IPS-NIHi11 (cell line): Measurements from ENCODE around the gene GALNT14.

Experiments
- DNase-seq: peaks from one replicate; pipeline ENCODE4 v3.0.0; 2012; ENCODE audit warnings: mixed read lengths, low spot score

GALNT14 gene

GRCh38 chr2:31011587-31011986, 126.7 kb downstream of the GALNT14 start:
- DNase-seq = no peak

GRCh38 chr2:31008561-31009114, 129.6 kb downstream of the GALNT14 start:
- DNase-seq = no peak

- DNase-seq = no peak
Observed at GRCh38 chr2:31004257-31004656, 134.0 kb downstream of the GALNT14 start.

- no peak for DNase-seq
Observed at GRCh38 chr2:31003749-31004148, 134.5 kb downstream of the GALNT14 start.

GRCh38 chr2:31002537-31003150, 135.6 kb downstream of the GALNT14 start:
- no peak for DNase-seq

- no peak for DNase-seq
Observed at GRCh38 chr2:31000970-31001369, 137.3 kb downstream of the GALNT14 start.

- no peak for DNase-seq
Observed at GRCh38 chr2:30998672-30999071, 139.6 kb downstream of the GALNT14 start.

GRCh38 chr2:30997979-30998378, 140.3 kb downstream of the GALNT14 start:
- no peak for DNase-seq

- DNase-seq = no peak
Observed at GRCh38 chr2:30994227-30995056, 143.8 kb downstream of the GALNT14 start.

- DNase-seq = no peak
Observed at GRCh38 chr2:30992781-30993180, 145.5 kb downstream of the GALNT14 start.

- no peak for DNase-seq
Observed at GRCh38 chr2:30990671-30991070, 147.6 kb downstream of the GALNT14 start.

- DNase-seq = no peak
Observed at GRCh38 chr2:30990176-30990575, 148.1 kb downstream of the GALNT14 start.

- DNase-seq = no peak
Observed at GRCh38 chr2:30989746-30990145, 148.5 kb downstream of the GALNT14 start.

- peak; percentile 48 for DNase-seq
Observed at GRCh38 chr2:30987566-30987965, 150.7 kb downstream of the GALNT14 start.

- DNase-seq = no peak
Observed at GRCh38 chr2:30986231-30986580, 152.0 kb downstream of the GALNT14 start.

GRCh38 chr2:30985493-30986230, 152.6 kb downstream of the GALNT14 start:
- DNase-seq = no peak

- no peak for DNase-seq
Observed at GRCh38 chr2:30984148-30984547, 154.1 kb downstream of the GALNT14 start.

- no peak for DNase-seq
Observed at GRCh38 chr2:30981510-30981909, 156.7 kb downstream of the GALNT14 start.

GRCh38 chr2:30981096-30981495, 157.1 kb downstream of the GALNT14 start:
- no peak for DNase-seq

GRCh38 chr2:30979822-30980245, 158.4 kb downstream of the GALNT14 start:
- peak; percentile 29 for DNase-seq

GRCh38 chr2:30978854-30979253, 159.4 kb downstream of the GALNT14 start:
- no peak for DNase-seq

GRCh38 chr2:30978044-30978443, 160.2 kb downstream of the GALNT14 start:
- DNase-seq = no peak

GRCh38 chr2:30975156-30975555, 163.1 kb downstream of the GALNT14 start:
- no peak for DNase-seq
